Natural killer cell (primary cell): Measurements from ENCODE around the gene CADM2. TPM values are rescaled to one million over a fixed set of nuclear protein-coding genes. Genes with fewer than 3 reads are reported as not detected.

Source experiments
- ATAC-seq, 3 donors: fragments of 150-1000 bp in 2 of 3; fragments of 200-7000 bp in 1 of 3; cut with Tn5 transposase; 1 replicate in 1 of 3; 2 replicates in 2 of 3; pipeline ENCODE4 v1.10.0; 2021; ENCODE audit warnings: mild to moderate bottlenecking in 2 of 3, moderate library complexity in 2 of 3
- DNase-seq, 2 donors: peaks; one replicate each; pipeline versions ENCODE4 v3.0.0 to v3.0.0-alpha.2; 2013 to 2021; ENCODE audit warnings: mixed read lengths in 1 of 2
- H3K27ac ChIP-seq: one replicate; pipeline ENCODE4 v1.5.1; 2013; ENCODE audit warnings: mild to moderate bottlenecking, low read length
- H3K27me3 ChIP-seq: one replicate; pipeline ENCODE4 v1.6.1; 2013; ENCODE audit warnings: low read length; ENCODE audit not compliant: control insufficient read depth, insufficient read depth
- H3K36me3 ChIP-seq: one replicate; pipeline ENCODE4 v1.6.1; 2013; ENCODE audit warnings: low read length; ENCODE audit not compliant: control insufficient read depth, insufficient read depth
- H3K4me1 ChIP-seq: one replicate; pipeline ENCODE4 v1.6.1; 2013; ENCODE audit warnings: low read length; ENCODE audit not compliant: control insufficient read depth, insufficient read depth
- H3K4me3 ChIP-seq: one replicate; pipeline ENCODE4 v1.5.1; 2013; ENCODE audit warnings: low read length
- H3K9me3 ChIP-seq: one replicate; pipeline ENCODE4 v1.6.1; 2013; ENCODE audit warnings: low read length; ENCODE audit not compliant: control insufficient read depth, insufficient read depth
- H3K27ac Mint-ChIP-seq, 2 donors: one replicate each; pipeline ENCODE4 v1.8.0; 2022; ENCODE audit warnings: mild to moderate bottlenecking in 2 of 2, mixed read lengths in 2 of 2, moderate library complexity in 1 of 2
- H3K27me3 Mint-ChIP-seq, 2 donors: one replicate each; pipeline ENCODE4 v1.8.0; 2022; ENCODE audit warnings: low read depth in 2 of 2, mixed read lengths in 2 of 2
- H3K36me3 Mint-ChIP-seq: one replicate; pipeline ENCODE4 v1.8.0; 2022; ENCODE audit warnings: mixed read lengths
- H3K4me1 Mint-ChIP-seq, 2 donors: one replicate each; pipeline ENCODE4 v1.8.0; 2022; ENCODE audit warnings: mixed read lengths in 2 of 2
- H3K4me3 Mint-ChIP-seq: one replicate; pipeline ENCODE4 v1.8.0; 2022; ENCODE audit warnings: mild to moderate bottlenecking, moderate library complexity, mixed read lengths
- H3K9me3 Mint-ChIP-seq, 2 donors: one replicate each; pipeline ENCODE4 v1.8.0; 2022; ENCODE audit warnings: mixed read lengths in 2 of 2
- CTCF ChIP-seq: fragments of 200-600 bp; IDR thresholded peaks from one replicate; pipeline ENCODE4 v1.8.0; 2022; ENCODE audit warnings: antibody characterized with exemption
- WGBS: methylation state at CpG from one replicate; pipeline ENCODE4 v1.1.7; 2013; ENCODE audit warnings: missing lambda C conversion rate; ENCODE audit not compliant: insufficient coverage; 5-methylcytosine and 5-hydroxymethylcytosine counted together
- intact Hi-C: fragments of 100-400 bp; cut with micrococcal nuclease; formaldehyde crosslinking; loops from one replicate; pipeline ENCODE4 v1.14.2; 2022
- total RNA-seq, 4 donors: library from RNA; stranded (reverse); fragments of 120-200 nt in 1 of 4; gene quantifications; one replicate each; pipeline versions ENCODE4 v1.2.3 to v1.2.4, GENCODE V29; 2013 to 2022

The CADM2 gene
- total RNA-seq, 3 donors from 2014 or later (not counting 1 experiment from before 2014, with no cell fraction given): 0.07 TPM; not detected in 2

DNA sequence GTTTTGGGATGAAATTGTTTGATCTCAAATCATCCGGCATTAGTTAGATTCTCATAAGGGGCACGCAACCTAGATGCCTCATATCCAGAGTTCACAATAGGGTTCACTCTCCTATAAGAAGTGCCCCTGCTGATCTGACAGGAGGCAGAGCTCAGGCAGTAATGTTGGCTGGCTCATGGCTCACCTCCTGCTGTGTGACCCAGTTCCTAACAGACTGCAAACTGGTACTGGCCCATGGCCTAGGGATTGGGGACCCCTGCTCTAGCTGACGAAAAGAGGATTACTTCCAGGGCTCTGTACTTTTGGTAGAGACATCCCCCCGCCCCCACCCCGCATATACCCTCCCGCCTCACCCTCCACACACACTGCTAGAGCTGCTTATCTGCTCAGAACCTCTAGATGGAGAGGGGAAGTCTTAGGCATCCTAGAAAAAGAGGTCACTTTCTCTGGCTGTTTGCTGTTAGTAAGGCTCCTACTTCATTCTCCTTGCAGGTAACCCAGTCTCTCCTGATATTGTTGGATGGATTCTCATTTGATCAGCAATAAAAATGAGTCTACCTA is 923.1 kb downstream of the CADM2 start:
- Histone ChIP-seq H3K36me3 (no peaks in the 10 kb centered on the region), H3K27me3 (no peaks in the 10 kb centered on the region), H3K27ac (no peak overlapping the region), H3K9me3 (peaks cover 5% of the 10 kb centered on the region), H3K4me1 (no peaks in the 10 kb centered on the region), H3K4me3 (no peak overlapping the region)
- no peaks in the 10 kb centered on the region for H3K4me1 Mint-ChIP-seq
- ATAC-seq: no peak
- no peaks in the 10 kb centered on the region for H3K27me3 Mint-ChIP-seq
- H3K9me3 Mint-ChIP-seq: peaks cover 8 to 11% of the 10 kb centered on the region in 2 donors
- no peaks in the 10 kb centered on the region for H3K36me3 Mint-ChIP-seq
- intact Hi-C loops: no loop called here
- 94% methylated on average over 3 of the region's 6 CpGs for WGBS
- DNase-seq: no peak
- no peak overlapping the region for H3K4me3 Mint-ChIP-seq
- TF ChIP-seq CTCF: no peak
- H3K27ac Mint-ChIP-seq: no peak overlapping the region

DNA sequence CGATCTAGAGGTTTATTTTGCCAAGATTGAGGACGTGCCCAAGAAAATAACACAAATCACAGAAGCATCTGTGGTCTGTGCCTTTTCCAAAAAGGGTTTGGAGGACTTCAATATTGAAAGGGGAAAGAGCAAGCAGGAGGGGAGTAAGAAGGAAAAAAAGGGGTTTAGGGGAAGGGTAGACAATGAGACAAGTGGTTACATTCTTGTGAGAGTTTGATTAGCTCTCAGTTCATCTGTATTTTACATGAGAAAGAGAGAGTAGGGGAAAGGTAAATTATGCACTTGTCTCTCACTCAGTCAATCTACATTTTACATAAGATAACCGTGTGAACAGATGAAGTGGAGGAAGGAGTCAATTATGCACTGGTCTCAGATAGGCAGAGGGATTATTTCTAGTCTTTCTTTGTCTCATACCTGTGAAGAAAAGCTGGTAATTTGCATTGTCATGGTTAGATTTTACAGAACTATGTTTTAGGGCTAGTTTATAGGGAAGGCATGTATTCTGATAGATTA is 931.3 kb downstream of the CADM2 start:
- TF ChIP-seq CTCF: no peak
- no peak for ATAC-seq
- DNase-seq: no peak
- H3K27ac Mint-ChIP-seq: no peak overlapping the region
- no peak overlapping the region for H3K27ac ChIP-seq
- H3K36me3 ChIP-seq: no peaks in the 10 kb centered on the region
- H3K9me3 ChIP-seq: peaks cover 7% of the 10 kb centered on the region
- WGBS: 73% methylated on average over 3 of the region's 3 CpGs
- peaks cover 20% of the 10 kb centered on the region for H3K36me3 Mint-ChIP-seq
- no peaks in the 10 kb centered on the region for H3K4me1 Mint-ChIP-seq
- intact Hi-C loops: no loop called here
- no peaks in the 10 kb centered on the region for H3K27me3 ChIP-seq
- H3K4me3 ChIP-seq: no peak overlapping the region
- peaks cover 16 to 25% of the 10 kb centered on the region in 2 donors for H3K9me3 Mint-ChIP-seq
- no peaks in the 10 kb centered on the region for H3K4me1 ChIP-seq
- H3K4me3 Mint-ChIP-seq: no peak overlapping the region
- no peaks in the 10 kb centered on the region for H3K27me3 Mint-ChIP-seq

GRCh38 chr3:85903434-85903833 is 944.6 kb downstream of the CADM2 start:
- no peaks in the 10 kb centered on the region for H3K27me3 ChIP-seq
- 70% methylated on average over 5 of the region's 5 CpGs for WGBS
- intact Hi-C loops: no loop called here
- Mint-ChIP-seq H3K27ac (no peak overlapping the region), H3K36me3 (no peaks in the 10 kb centered on the region), H3K4me1 (no peaks in the 10 kb centered on the region), H3K4me3 (no peak overlapping the region), H3K27me3 (no peaks in the 10 kb centered on the region), H3K9me3 (peaks cover 8 to 9% of the 10 kb centered on the region in 2 donors)
- ATAC-seq (no peak), DNase-seq (no peak)
- no peak overlapping the region for H3K4me3 ChIP-seq
- H3K27ac ChIP-seq: no peak overlapping the region
- TF ChIP-seq CTCF: no peak
- H3K9me3 ChIP-seq: peaks cover 2% of the 10 kb centered on the region
- H3K36me3 ChIP-seq: no peaks in the 10 kb centered on the region
- H3K4me1 ChIP-seq: no peaks in the 10 kb centered on the region

DNA sequence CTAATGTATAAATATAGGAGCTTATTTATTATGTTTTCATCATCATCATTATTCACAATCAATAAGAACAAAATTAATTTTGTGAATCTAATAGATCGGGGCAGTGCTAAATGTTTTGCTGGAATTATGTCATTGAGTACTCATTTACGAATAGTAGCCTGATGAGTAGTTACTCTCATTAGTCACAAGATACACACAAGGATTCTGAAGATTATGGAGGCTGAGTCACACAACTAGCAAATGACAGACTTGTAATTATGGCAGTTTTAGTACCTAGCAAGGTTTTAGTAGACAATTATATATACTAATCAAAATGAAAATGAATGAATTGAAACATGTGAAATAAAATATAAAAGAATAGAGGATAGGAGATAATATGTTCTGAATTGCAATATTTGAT is 954.2 kb downstream of the CADM2 start:
- no CpG with 5 or more reads among the region's 2 CpGs for WGBS
- H3K9me3 Mint-ChIP-seq: peaks cover 15 to 20% of the 10 kb centered on the region in 2 donors
- H3K27me3 Mint-ChIP-seq: no peaks in the 10 kb centered on the region
- DNase-seq (no peak), ATAC-seq (no peak)
- H3K27ac ChIP-seq: no peak overlapping the region
- no peaks in the 10 kb centered on the region for H3K4me1 Mint-ChIP-seq
- peaks cover 3% of the 10 kb centered on the region for H3K9me3 ChIP-seq
- no peaks in the 10 kb centered on the region for H3K36me3 ChIP-seq
- intact Hi-C loops: no loop called here
- no peak for TF ChIP-seq CTCF
- H3K4me3 ChIP-seq: no peak overlapping the region
- H3K27ac Mint-ChIP-seq: no peak overlapping the region
- no peaks in the 10 kb centered on the region for H3K36me3 Mint-ChIP-seq
- H3K27me3 ChIP-seq: no peaks in the 10 kb centered on the region
- no peak overlapping the region for H3K4me3 Mint-ChIP-seq
- H3K4me1 ChIP-seq: no peaks in the 10 kb centered on the region
